GM12891 (cell line): ENCODE data around the gene NTRK3.

Experiments used
- POLR2A ChIP-seq: IDR thresholded peaks from 2 replicates; pipeline ENCODE4 v1.6.1; 2011; ENCODE audit warnings: low read depth, low read length, control low read depth
- POLR2AphosphoS5 ChIP-seq: IDR thresholded peaks from 2 replicates; pipeline ENCODE4 v1.6.1; 2011; ENCODE audit warnings: low read depth, low read length, control low read depth
- TAF1 ChIP-seq: IDR thresholded peaks from 2 replicates; pipeline ENCODE4 v1.6.1; 2011; ENCODE audit warnings: low read depth, low read length, control low read depth

- TF ChIP-seq TAF1: no peak
- no peak for TF ChIP-seq POLR2AphosphoS5
- no peak for TF ChIP-seq POLR2A
Observed at GRCh38 chr15:87917480-87917879, 339.1 kb downstream of the NTRK3 start.
